Measurements from ENCODE around the gene HIVEP3. TPM values are rescaled to one million over a fixed set of nuclear protein-coding genes. Genes with fewer than 3 reads are reported as not detected.

The HIVEP3 gene
- total RNA-seq, 4 donors from 2014 or later: 1.4 to 3.0 (median 2.3) TPM

DNA sequence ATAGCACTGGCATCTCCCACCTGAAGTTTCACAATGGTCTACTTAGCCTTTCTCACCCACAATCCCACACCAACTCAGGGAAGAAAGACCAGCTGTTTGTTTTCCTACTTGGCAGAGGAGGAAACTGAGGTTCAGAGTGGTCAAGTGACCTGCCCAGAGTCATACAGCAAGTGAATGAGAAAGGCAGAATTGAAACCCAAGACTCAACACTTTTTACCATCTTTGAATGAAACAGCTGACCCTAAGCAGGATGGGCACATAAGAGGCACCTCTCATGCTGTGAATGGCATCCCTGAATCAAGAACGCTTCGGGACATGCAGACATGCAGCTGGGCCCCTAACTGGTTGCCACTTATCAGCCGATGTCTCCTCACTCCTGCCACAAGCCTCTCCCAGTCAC lies 193.8 kb downstream of the HIVEP3 start:
- H3K4me1 ChIP-seq: peaks cover 20 to 29% (median 28%) of the 10 kb centered on the region in 4 donors
- WGBS: 88% methylated on average over 3 of the region's 3 CpGs
- intact Hi-C loops (cut with DNase I): no loop called here

DNA sequence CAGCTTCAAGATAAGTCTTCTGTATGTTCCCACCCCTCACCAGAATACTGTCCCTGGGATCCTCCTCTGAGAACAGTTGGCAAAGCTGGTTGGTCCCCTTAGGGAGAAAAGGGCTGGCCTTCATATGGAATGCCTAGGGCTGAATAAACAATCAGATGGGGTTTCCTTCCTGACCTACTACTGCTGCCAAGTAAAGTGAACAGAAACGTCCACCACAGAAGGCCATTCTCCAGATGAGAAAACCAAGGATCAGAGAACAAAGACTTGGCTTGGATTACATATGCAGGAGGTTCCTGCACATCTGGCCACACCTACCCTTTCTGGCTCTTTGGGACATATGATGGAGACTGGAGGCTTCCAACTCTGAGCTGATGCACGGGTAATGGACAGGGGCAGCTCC lies 194.5 kb downstream of the HIVEP3 start:
- H3K4me3 ChIP-seq: no peak overlapping the region
- DNase-seq (ENCODE audit: extremely low spot score): no peak
- no peak for TF ChIP-seq EP300 (IDR thresholded peaks at IDR 0.05)
- TF ChIP-seq, protein P1, sequence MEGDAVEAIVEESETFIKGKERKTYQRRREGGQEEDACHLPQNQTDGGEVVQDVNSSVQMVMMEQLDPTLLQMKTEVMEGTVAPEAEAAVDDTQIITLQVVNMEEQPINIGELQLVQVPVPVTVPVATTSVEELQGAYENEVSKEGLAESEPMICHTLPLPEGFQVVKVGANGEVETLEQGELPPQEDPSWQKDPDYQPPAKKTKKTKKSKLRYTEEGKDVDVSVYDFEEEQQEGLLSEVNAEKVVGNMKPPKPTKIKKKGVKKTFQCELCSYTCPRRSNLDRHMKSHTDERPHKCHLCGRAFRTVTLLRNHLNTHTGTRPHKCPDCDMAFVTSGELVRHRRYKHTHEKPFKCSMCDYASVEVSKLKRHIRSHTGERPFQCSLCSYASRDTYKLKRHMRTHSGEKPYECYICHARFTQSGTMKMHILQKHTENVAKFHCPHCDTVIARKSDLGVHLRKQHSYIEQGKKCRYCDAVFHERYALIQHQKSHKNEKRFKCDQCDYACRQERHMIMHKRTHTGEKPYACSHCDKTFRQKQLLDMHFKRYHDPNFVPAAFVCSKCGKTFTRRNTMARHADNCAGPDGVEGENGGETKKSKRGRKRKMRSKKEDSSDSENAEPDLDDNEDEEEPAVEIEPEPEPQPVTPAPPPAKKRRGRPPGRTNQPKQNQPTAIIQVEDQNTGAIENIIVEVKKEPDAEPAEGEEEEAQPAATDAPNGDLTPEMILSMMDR (IDR thresholded peaks at IDR 0.05): no peak
- no peak for TF ChIP-seq POLR2AphosphoS5 (IDR thresholded peaks at IDR 0.05)
- no peak for TF ChIP-seq POLR2A (IDR thresholded peaks at IDR 0.05; ENCODE audit: low read depth)
- intact Hi-C loops (cut with DNase I): no loop called here
- no peaks in the 10 kb centered on the region for H3K27me3 ChIP-seq
- H3K27ac ChIP-seq (replicated peaks in 1 of 4): no peak overlapping the region
- no peaks in the 10 kb centered on the region for H3K9me3 ChIP-seq
- WGBS: 45% methylated on average over 2 of the region's 2 CpGs
- H3K36me3 ChIP-seq: no peaks in the 10 kb centered on the region
- H3K4me1 ChIP-seq: peaks cover 19 to 25% (median 22%) of the 10 kb centered on the region in 4 donors

More for the DNA sequence above, 193.8 kb downstream of the HIVEP3 start:
- H3K27ac ChIP-seq (replicated peaks in 1 of 4): no peak overlapping the region
- no peak overlapping the region for H3K4me3 ChIP-seq
- no peaks in the 10 kb centered on the region for H3K9me3 ChIP-seq
- no peak for DNase-seq (ENCODE audit: extremely low spot score)
- no peaks in the 10 kb centered on the region for H3K27me3 ChIP-seq
- no peaks in the 10 kb centered on the region for H3K36me3 ChIP-seq
- TF ChIP-seq EP300 (IDR thresholded peaks at IDR 0.05): no peak

DNA sequence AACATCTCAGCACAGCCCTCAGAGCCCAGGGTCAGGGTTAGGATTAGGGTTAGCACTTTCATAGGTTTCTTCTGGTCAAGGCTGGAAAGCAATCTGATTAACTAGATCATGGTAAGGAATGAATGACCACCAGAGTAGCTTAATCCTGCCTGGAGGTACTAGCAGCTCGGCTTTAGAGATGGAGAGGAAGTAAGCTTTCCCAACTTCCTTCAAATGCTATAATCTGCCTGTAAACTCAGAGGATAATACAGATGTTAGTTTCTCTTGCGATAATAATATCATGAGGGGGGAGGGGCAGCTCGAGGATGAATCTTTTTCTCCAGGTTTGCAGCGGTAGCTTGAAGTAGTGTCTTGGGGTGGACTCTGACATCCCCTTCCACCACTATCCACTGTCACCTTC lies 194.9 kb downstream of the HIVEP3 start:
- Histone ChIP-seq H3K36me3 (no peaks in the 10 kb centered on the region), H3K27me3 (no peaks in the 10 kb centered on the region), H3K4me1 (peaks cover 18 to 25% (median 20%) of the 10 kb centered on the region in 4 donors), H3K4me3 (no peak overlapping the region), H3K27ac (replicated peaks in 1 of 4) (no peak overlapping the region), H3K9me3 (no peaks in the 10 kb centered on the region)
- TF ChIP-seq EP300 (IDR thresholded peaks at IDR 0.05): no peak
- no peak for TF ChIP-seq POLR2A (IDR thresholded peaks at IDR 0.05; ENCODE audit: low read depth)
- no peak for TF ChIP-seq POLR2AphosphoS5 (IDR thresholded peaks at IDR 0.05)
- TF ChIP-seq, protein P1 (IDR thresholded peaks at IDR 0.05): no peak
- no peak for DNase-seq (ENCODE audit: extremely low spot score)
- intact Hi-C loops (cut with DNase I): no loop called here
- 62% methylated on average over 4 of the region's 4 CpGs for WGBS

DNA sequence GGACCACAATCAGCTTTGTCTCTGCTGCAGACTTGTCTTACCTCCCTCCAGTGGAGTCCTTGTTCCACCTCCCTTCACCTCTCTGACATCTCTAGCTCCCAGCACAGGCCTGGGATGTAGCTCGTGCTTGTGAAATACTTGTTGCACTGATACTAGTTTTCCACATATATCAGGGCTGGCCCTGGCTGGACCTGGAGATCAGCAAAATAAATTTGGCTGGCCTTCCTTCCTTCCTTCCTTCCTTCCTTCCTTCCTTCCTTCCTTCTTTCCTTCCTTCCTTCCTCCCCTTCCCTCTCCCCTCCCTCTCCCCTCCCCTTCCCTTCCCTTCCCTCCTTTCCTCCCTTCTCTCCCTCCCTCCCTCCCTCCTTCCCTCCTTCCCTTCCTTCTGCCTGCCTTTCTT lies 196.5 kb downstream of the HIVEP3 start:
- intact Hi-C loops (cut with DNase I): no loop called here
- Histone ChIP-seq H3K36me3 (no peaks in the 10 kb centered on the region), H3K27me3 (no peaks in the 10 kb centered on the region), H3K9me3 (no peaks in the 10 kb centered on the region), H3K4me1 (peaks cover 6 to 17% (median 12%) of the 10 kb centered on the region in 4 donors), H3K4me3 (no peak overlapping the region), H3K27ac (replicated peaks in 1 of 4) (no peak overlapping the region)
- WGBS: 90% methylated on average over 1 of the region's 1 CpG
- DNase-seq (ENCODE audit: extremely low spot score): no peak
- TF ChIP-seq EP300 (IDR thresholded peaks at IDR 0.05): no peak
- TF ChIP-seq POLR2A (IDR thresholded peaks at IDR 0.05; ENCODE audit: low read depth): no peak
- no peak for TF ChIP-seq POLR2AphosphoS5 (IDR thresholded peaks at IDR 0.05)

DNA sequence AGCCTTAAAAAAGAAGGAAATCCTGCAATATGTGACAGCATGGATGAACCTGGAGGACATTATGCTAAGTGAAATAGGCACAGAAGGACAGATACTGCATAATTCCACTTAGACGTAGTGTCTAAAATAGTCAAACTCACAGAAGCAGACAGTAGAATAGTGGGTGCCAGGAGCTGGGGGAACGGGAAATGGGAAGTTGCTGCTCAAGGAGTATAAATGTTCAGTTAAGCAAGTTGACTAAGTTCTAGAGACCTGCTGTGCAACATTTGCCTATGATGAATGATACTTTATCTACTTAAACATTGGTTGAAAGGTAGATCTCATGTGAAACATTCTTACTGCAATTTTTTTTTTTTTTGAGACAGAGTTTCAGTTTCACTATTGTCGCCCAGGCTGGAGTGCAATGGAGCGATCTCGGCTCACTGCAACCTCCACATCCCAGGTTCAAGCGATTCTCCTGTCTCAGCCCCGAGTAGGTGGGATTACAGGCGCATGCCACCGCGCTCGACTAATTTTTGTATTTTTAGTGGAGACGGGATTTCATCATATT lies 197.8 kb downstream of the HIVEP3 start:
- no peaks in the 10 kb centered on the region for H3K36me3 ChIP-seq
- intact Hi-C loops (cut with DNase I): no loop called here

More for the DNA sequence above, 197.8 kb downstream of the HIVEP3 start:
- Histone ChIP-seq H3K9me3 (no peaks in the 10 kb centered on the region), H3K27me3 (no peaks in the 10 kb centered on the region), H3K4me1 (peaks cover 0 to 13% (median 11%) of the 10 kb centered on the region in 4 donors), H3K27ac (replicated peaks in 1 of 4) (no peak overlapping the region), H3K4me3 (no peak overlapping the region)
- 94% methylated on average over 12 of the region's 12 CpGs for WGBS
- TF ChIP-seq, protein P1 (IDR thresholded peaks at IDR 0.05): no peak
- TF ChIP-seq EP300 (IDR thresholded peaks at IDR 0.05): no peak
- TF ChIP-seq POLR2A (IDR thresholded peaks at IDR 0.05; ENCODE audit: low read depth): no peak
- TF ChIP-seq POLR2AphosphoS5 (IDR thresholded peaks at IDR 0.05): no peak
- DNase-seq (ENCODE audit: extremely low spot score): no peak
